Measurements from ENCODE around the gene KDM2A. TPM values are rescaled to one million over a fixed set of nuclear protein-coding genes. Genes with fewer than 3 reads are reported as not detected.

The KDM2A gene
- total RNA-seq, 3 donors from 2014 or later (not counting 1 experiment from before 2014, with no cell fraction given): 268 to 312 (median 283) TPM

- TF ChIP-seq, protein P1, sequence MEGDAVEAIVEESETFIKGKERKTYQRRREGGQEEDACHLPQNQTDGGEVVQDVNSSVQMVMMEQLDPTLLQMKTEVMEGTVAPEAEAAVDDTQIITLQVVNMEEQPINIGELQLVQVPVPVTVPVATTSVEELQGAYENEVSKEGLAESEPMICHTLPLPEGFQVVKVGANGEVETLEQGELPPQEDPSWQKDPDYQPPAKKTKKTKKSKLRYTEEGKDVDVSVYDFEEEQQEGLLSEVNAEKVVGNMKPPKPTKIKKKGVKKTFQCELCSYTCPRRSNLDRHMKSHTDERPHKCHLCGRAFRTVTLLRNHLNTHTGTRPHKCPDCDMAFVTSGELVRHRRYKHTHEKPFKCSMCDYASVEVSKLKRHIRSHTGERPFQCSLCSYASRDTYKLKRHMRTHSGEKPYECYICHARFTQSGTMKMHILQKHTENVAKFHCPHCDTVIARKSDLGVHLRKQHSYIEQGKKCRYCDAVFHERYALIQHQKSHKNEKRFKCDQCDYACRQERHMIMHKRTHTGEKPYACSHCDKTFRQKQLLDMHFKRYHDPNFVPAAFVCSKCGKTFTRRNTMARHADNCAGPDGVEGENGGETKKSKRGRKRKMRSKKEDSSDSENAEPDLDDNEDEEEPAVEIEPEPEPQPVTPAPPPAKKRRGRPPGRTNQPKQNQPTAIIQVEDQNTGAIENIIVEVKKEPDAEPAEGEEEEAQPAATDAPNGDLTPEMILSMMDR (IDR thresholded peaks at IDR 0.05): no peak
- no peaks in the 10 kb centered on the region for H3K9me3 Mint-ChIP-seq
- peaks cover 36 to 41% of the 10 kb centered on the region in 2 donors for H3K4me1 Mint-ChIP-seq
- H3K27me3 Mint-ChIP-seq (ENCODE audit: low read depth in 2 of 2): no peaks in the 10 kb centered on the region
- Histone ChIP-seq H3K27me3 (ENCODE audit: control insufficient read depth, insufficient read depth, low read length) (no peaks in the 10 kb centered on the region), H3K36me3 (ENCODE audit: control insufficient read depth, insufficient read depth, low read length) (peaks cover 83% of the 10 kb centered on the region), H3K27ac (ENCODE audit: low read length) (no peak overlapping the region), H3K4me1 (ENCODE audit: control insufficient read depth, insufficient read depth, low read length) (peaks cover 18% of the 10 kb centered on the region), H3K9me3 (ENCODE audit: control insufficient read depth, insufficient read depth, low read length) (no peaks in the 10 kb centered on the region), H3K4me3 (ENCODE audit: low read length) (no peak overlapping the region)
- H3K27ac Mint-ChIP-seq: peak overlapping the region; percentile 78 to 89
- WGBS (ENCODE audit: insufficient coverage): 97% methylated on average over 14 of the region's 14 CpGs
- ATAC-seq: peak; percentile 11 to 35 (median 31)
- H3K36me3 Mint-ChIP-seq: peaks cover 31% of the 10 kb centered on the region
- H3K4me3 Mint-ChIP-seq: peak overlapping the region; percentile 57
- peak in 1 of 2 donors; percentile 19 for DNase-seq
- intact Hi-C loops (cut with micrococcal nuclease): loop anchor here (1.0 to 5.0 kb wide), 2 partner anchors 13 to 33 kb away; partner anchors contain the start of gene ANKRD13D
Observed at GRCh38 chr11:67253872-67254624, 135.0 kb downstream of the KDM2A start.

DNA sequence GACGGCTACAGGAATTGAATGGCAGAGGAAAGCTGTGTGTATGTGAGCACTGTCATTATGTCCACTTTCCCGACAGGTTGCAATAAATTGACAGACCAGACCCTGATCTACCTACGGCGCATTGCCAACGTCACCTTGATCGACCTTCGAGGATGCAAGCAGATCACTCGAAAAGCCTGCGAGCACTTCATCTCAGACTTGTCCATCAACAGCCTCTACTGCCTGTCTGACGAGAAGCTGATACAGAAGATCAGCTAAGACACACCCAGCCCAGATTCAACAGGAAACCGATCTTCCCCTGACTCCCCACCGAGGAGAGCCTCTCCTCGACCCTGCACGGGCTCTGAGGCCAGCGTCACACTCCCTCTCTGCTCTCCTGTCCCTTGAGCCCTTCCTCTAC, 135.7 kb downstream of the KDM2A start:
- peaks cover 35 to 36% of the 10 kb centered on the region in 2 donors for H3K4me1 Mint-ChIP-seq
- peaks cover 76% of the 10 kb centered on the region for H3K36me3 ChIP-seq (ENCODE audit: control insufficient read depth, insufficient read depth, low read length)
- H3K36me3 Mint-ChIP-seq: peaks cover 24% of the 10 kb centered on the region
- TF ChIP-seq, protein P1 (IDR thresholded peaks at IDR 0.05): no peak
- intact Hi-C loops (cut with micrococcal nuclease): loop anchor here (5.0 kb wide), 1 partner anchor 33 kb away; the partner anchor contains the start of gene ANKRD13D
- WGBS (ENCODE audit: insufficient coverage): 88% methylated on average over 13 of the region's 15 CpGs
- H3K4me1 ChIP-seq (ENCODE audit: control insufficient read depth, insufficient read depth, low read length): peaks cover 18% of the 10 kb centered on the region
- peak overlapping the region; percentile 78 to 89 for H3K27ac Mint-ChIP-seq
- no peaks in the 10 kb centered on the region for H3K27me3 Mint-ChIP-seq (ENCODE audit: low read depth in 2 of 2)
- H3K9me3 ChIP-seq (ENCODE audit: control insufficient read depth, insufficient read depth, low read length): no peaks in the 10 kb centered on the region
- no peak overlapping the region for H3K27ac ChIP-seq (ENCODE audit: low read length)
- no peaks in the 10 kb centered on the region for H3K9me3 Mint-ChIP-seq
- H3K27me3 ChIP-seq (ENCODE audit: control insufficient read depth, insufficient read depth, low read length): no peaks in the 10 kb centered on the region
- no peak for DNase-seq
- no peak for ATAC-seq
- H3K4me3 ChIP-seq (ENCODE audit: low read length): no peak overlapping the region
- peak overlapping the region; percentile 10 for H3K4me3 Mint-ChIP-seq

DNA sequence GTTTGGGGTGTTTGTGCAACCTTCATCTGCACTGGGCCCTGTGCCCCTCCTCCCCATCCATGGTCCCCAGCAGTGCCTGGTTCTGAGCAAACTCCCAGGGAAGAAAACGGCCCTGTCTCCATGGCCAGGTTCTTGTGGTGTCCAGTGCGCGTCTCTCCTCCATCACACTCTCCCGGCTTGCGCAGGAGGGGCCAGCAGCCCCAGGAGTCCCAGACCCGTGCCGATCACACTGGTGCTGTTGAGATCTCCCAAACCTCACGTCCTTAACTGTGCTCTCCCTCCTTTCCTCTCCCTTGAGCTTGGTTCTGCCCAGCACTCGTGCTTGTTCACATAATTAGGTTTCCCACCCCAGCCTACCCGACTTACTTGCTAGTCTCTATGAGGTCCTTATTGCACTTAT, 136.3 kb downstream of the KDM2A start:
- H3K4me3 Mint-ChIP-seq: no peak overlapping the region
- H3K27ac Mint-ChIP-seq: peak overlapping the region; percentile 78 to 89
- H3K4me1 Mint-ChIP-seq: peaks cover 35 to 36% of the 10 kb centered on the region in 2 donors

More for the DNA sequence above, 136.3 kb downstream of the KDM2A start:
- no peaks in the 10 kb centered on the region for H3K9me3 ChIP-seq (ENCODE audit: control insufficient read depth, insufficient read depth, low read length)
- H3K27me3 ChIP-seq (ENCODE audit: control insufficient read depth, insufficient read depth, low read length): no peaks in the 10 kb centered on the region
- H3K9me3 Mint-ChIP-seq: no peaks in the 10 kb centered on the region
- H3K4me1 ChIP-seq (ENCODE audit: control insufficient read depth, insufficient read depth, low read length): peaks cover 18% of the 10 kb centered on the region
- H3K4me3 ChIP-seq (ENCODE audit: low read length): no peak overlapping the region
- H3K36me3 Mint-ChIP-seq: peaks cover 23% of the 10 kb centered on the region
- peaks cover 70% of the 10 kb centered on the region for H3K36me3 ChIP-seq (ENCODE audit: control insufficient read depth, insufficient read depth, low read length)
- intact Hi-C loops (cut with micrococcal nuclease): no loop called here
- ATAC-seq (no peak), DNase-seq (no peak)
- TF ChIP-seq, protein P1 (IDR thresholded peaks at IDR 0.05): no peak
- 97% methylated on average over 10 of the region's 10 CpGs for WGBS (ENCODE audit: insufficient coverage)
- H3K27ac ChIP-seq (ENCODE audit: low read length): no peak overlapping the region
- no peaks in the 10 kb centered on the region for H3K27me3 Mint-ChIP-seq (ENCODE audit: low read depth in 2 of 2)

Measured in natural killer cell (primary cell).